OCI-LY1 (cell line): Measurements from ENCODE around the gene LRFN2.

Experiments used
- CTCF ChIP-seq: fragments of 200-600 bp; sonication (generic), shearing (Covaris generic); IDR thresholded peaks from 2 replicates; pipeline ENCODE4 v1.5.1; 2017; ENCODE audit warnings: mild to moderate bottlenecking, antibody characterized with exemption, low read length, moderate library complexity, mixed read lengths
- EZH2 ChIP-seq: fragments of 200-600 bp; sonication (generic), shearing (Covaris generic); IDR thresholded peaks from 2 replicates; pipeline ENCODE4 v1.8.0; 2017; ENCODE audit warnings: borderline replicate concordance, mixed run types, mild to moderate bottlenecking, antibody characterized with exemption, low read length, moderate library complexity, mixed read lengths

DNA sequence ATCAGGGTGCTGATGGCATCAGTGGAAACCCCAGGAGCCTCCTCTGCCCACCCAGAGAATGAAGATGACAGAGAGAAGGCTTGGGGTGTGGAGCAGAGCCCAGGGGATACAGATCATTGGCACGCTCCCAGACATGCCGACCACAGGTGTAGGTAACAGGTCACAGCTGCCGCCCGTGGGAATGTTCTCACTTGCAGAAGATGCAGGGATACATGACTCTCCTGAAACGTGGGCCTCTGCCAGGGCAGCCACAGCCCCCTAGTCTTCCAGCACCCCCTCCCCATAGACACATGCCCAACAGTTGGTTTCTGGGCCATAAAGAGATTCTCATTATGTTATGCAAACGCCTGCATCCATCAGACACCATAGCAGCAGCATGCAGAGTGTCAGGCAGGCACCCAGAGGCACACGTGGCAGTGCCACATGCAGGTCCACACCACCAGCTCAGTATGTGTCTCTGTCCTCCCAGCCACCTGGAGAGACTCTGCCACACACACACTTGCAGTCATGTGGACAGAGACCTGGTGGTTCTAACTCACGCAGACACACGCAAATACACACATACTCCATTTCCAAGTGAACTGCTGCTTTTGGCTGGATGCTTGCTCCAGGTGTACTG is 45.5 kb downstream of the LRFN2 start:
- TF ChIP-seq CTCF (no peak), EZH2 (no peak)
